NB4 (cell line): ENCODE measurements around the gene ZSCAN22.

Experiments
- MYC ChIP-seq: IDR thresholded peaks from 2 replicates; pipeline ENCODE4 v1.6.1; 2011; ENCODE audit warnings: low read depth, low read length
- POLR2A ChIP-seq: IDR thresholded peaks from 2 replicates; pipeline ENCODE4 v1.6.1; 2011; ENCODE audit warnings: mild to moderate bottlenecking; ENCODE audit not compliant: insufficient read length; ENCODE audit errors: extremely low read depth
- TF ChIP-seq, protein P1 (sequence below): IDR thresholded peaks from one replicate; pipeline ENCODE4 v1.5.1; 2012; ENCODE audit warnings: low read depth, low read length
- TF ChIP-seq, protein P2 (sequence below): IDR thresholded peaks from 2 replicates; pipeline ENCODE4 v1.6.1; 2011; ENCODE audit warnings: low read depth, low read length

DNA sequence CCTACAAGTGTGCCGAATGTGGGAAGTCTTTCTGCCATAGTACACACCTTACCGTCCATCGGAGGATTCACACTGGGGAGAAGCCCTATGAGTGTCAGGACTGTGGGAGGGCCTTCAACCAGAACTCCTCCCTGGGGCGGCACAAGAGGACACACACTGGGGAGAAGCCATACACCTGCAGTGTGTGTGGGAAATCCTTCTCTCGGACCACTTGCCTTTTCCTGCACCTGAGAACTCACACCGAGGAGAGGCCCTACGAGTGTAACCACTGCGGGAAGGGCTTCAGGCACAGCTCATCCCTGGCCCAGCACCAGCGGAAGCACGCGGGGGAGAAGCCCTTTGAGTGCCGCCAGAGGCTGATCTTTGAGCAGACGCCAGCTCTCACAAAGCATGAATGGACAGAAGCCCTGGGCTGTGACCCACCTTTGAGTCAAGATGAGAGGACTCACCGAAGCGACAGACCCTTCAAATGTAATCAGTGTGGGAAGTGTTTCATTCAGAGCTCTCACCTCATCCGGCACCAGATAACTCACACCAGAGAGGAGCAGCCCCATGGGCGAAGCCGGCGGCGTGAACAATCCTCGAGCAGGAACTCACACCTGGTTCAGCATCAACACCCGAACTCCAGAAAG lies 31.9 kb upstream of the ZSCAN22 start:
- TF ChIP-seq, protein P1, sequence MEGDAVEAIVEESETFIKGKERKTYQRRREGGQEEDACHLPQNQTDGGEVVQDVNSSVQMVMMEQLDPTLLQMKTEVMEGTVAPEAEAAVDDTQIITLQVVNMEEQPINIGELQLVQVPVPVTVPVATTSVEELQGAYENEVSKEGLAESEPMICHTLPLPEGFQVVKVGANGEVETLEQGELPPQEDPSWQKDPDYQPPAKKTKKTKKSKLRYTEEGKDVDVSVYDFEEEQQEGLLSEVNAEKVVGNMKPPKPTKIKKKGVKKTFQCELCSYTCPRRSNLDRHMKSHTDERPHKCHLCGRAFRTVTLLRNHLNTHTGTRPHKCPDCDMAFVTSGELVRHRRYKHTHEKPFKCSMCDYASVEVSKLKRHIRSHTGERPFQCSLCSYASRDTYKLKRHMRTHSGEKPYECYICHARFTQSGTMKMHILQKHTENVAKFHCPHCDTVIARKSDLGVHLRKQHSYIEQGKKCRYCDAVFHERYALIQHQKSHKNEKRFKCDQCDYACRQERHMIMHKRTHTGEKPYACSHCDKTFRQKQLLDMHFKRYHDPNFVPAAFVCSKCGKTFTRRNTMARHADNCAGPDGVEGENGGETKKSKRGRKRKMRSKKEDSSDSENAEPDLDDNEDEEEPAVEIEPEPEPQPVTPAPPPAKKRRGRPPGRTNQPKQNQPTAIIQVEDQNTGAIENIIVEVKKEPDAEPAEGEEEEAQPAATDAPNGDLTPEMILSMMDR = no peak
- TF ChIP-seq, protein P2, sequence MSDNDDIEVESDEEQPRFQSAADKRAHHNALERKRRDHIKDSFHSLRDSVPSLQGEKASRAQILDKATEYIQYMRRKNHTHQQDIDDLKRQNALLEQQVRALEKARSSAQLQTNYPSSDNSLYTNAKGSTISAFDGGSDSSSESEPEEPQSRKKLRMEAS = no peak
- TF ChIP-seq MYC (no peak), POLR2A (no peak)
